LNCaP clone FGC (cell line): ENCODE data around the gene DGKB.

Source experiments
- DNase-seq: peaks from one replicate; pipeline ENCODE4 v3.0.0-alpha.2; 2011; ENCODE audit warnings: low read depth
- H3K4me3 ChIP-seq: 2 replicates; pipeline ENCODE4 v1.5.1; 2011; ENCODE audit warnings: mild to moderate bottlenecking, low read depth, low read length, control low read depth
- CTCF ChIP-seq: IDR thresholded peaks from 2 replicates; pipeline ENCODE4 v1.5.1; 2012; ENCODE audit warnings: mild to moderate bottlenecking; ENCODE audit not compliant: control insufficient read depth, insufficient read depth; ENCODE audit errors: extremely low read depth

The DGKB gene

GRCh38 chr7:14252458-14252857, 650.1 kb downstream of the DGKB start:
- no peak for TF ChIP-seq CTCF
- no peak overlapping the region for H3K4me3 ChIP-seq

GRCh38 chr7:14242175-14242574, 660.4 kb downstream of the DGKB start:
- no peak for TF ChIP-seq CTCF
- DNase-seq = no peak
- H3K4me3 ChIP-seq = no peak overlapping the region

More at GRCh38 chr7:14252458-14252857, 650.1 kb downstream of the DGKB start:
- peak; percentile 13 for DNase-seq

- no peak for DNase-seq
- no peak for TF ChIP-seq CTCF
- no peak overlapping the region for H3K4me3 ChIP-seq
These were observed 665.7 kb downstream of the DGKB start for GRCh38 chr7:14236834-14237233.

- TF ChIP-seq CTCF = no peak
- no peak overlapping the region for H3K4me3 ChIP-seq
- DNase-seq = no peak
These were observed 667.5 kb downstream of the DGKB start for GRCh38 chr7:14235056-14235455.

GRCh38 chr7:14233868-14234369, 668.6 kb downstream of the DGKB start:
- no peak for DNase-seq
- H3K4me3 ChIP-seq = no peak overlapping the region
- TF ChIP-seq CTCF = no peak

GRCh38 chr7:14233076-14233867, 669.3 kb downstream of the DGKB start:
- no peak for TF ChIP-seq CTCF
- no peak overlapping the region for H3K4me3 ChIP-seq

GRCh38 chr7:14229047-14229446, 673.5 kb downstream of the DGKB start:
- no peak for DNase-seq
- TF ChIP-seq CTCF = no peak
- no peak overlapping the region for H3K4me3 ChIP-seq

More at GRCh38 chr7:14233076-14233867, 669.3 kb downstream of the DGKB start:
- DNase-seq = no peak
